Kasumi-1 (cell line): ENCODE results near the gene EPHA6.

ENCODE experiments used
- DNase-seq, 2 experiments: peaks; one replicate each; lab custom pipeline; 2025; lab: John Stamatoyannopoulos, UW

The EPHA6 gene

GRCh38 chr3:97705764-97706163 is 891.4 kb downstream of the EPHA6 start:
- DNase-seq: no peak

DNA sequence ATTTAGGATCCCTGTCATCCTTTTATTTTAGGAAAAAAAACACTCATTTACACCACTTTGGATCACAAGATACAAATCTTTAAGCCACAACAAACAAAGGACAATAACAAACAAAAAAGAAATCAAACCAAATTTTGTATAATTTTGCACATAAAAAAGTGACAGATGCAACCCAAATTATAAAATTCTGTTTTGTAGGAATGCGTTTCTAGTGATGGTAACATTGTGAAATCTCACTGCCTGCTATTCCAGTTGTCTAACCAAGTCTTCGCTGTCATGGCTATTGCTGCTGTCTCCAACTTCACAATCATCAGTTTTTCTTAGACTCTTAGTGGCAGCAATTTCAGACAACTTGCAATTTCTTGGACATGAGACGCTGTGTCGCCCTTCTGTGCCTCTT is 891.8 kb downstream of the EPHA6 start:
- DNase-seq: no peak

DNA sequence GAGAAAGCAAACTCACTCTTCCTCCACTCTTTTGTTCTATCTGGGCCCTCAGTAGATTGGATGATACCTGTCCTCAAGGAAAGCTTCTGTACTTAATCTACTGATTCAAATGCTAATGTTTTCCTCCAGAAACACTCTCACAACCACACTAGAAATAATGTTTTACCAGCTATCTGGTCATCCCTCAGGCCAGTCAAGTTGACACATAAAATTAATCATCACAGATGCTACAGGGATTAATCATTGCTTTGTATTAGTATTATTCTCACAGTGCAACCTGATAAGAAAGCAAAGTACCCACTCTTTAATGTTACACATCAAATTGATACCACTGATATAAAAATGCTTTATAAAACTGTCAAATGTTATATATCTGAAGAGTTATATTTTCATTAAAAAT is 897.3 kb downstream of the EPHA6 start:
- DNase-seq: no peak

GRCh38 chr3:97712919-97713318 is 898.5 kb downstream of the EPHA6 start:
- DNase-seq: no peak

DNA sequence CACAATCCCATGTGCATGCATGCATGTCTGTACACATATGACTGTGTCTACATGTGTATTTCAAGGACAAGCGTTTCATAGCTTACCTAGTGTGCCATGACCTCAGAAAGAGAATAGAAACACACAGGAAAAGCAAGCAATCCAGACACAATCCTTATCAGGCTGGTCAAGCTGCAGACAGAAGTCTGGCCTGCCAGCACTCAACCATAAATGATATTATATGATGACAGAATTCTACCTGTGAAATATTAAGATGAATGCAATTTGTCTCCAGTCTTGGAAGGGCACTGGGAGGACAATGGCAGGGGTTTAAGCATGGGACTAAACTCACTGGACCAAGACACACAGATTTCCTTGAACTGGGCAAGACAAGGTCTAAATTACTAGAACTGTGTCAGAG is 899.2 kb downstream of the EPHA6 start:
- no peak for DNase-seq

- DNase-seq: peak; percentile 83
Observed at GRCh38 chr3:97719156-97719821, 904.9 kb downstream of the EPHA6 start.

DNA sequence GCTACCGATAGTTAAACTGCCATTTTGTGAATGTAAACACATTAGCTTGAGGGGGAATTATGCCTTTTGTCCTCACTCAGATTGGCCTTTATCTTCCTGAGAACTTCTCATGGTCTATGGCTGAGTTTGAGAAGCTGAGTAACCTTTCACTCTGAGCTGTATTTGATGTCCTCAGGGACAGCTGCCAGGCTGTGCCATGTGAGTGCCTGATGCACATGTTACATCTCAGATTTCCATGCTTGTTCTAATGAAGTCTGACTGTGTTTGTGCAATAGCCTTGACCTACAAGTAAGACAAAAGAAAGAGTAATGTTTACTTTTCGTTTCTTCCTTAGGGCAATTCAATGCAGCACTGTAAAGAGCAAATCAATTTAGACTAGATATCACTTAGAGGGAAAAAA is 906.0 kb downstream of the EPHA6 start:
- no peak for DNase-seq

DNA sequence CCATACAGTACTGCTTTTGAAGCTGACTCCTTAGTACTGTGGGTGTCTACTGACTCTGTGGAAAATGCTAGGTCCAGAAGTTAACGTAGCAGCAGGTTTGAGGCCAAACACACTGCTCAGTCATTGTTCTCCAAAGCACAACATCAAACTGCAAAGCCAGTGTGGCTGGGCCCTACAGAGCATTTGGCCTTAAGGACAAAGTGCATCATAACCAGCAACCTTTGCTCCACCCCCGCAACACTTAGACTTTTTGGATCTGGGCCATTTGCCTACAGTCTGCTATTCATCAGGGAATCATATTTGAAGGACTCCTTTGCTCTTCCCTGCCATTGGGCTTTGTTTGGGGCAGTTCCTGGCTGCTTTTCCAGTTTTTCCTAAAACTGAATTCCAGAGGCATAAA is 907.1 kb downstream of the EPHA6 start:
- DNase-seq: no peak

DNA sequence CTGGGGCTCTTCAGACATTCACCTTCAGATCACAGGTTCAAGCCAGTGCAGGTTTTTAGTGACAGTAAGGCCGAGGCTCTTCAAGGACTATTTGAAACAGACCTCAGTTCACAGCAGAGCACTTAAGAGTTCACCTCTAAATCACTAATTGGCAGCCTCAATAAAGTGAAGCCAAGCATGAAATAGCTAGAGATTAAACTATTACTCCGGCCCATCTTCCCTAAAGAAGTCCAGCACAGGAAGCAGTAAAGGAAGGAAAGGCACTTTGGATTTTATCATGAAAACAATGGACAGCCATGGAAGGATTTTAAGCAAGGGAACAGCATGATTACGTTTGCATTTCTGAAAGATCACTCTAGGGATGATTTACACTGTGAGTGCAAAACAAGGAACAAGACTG is 922.5 kb downstream of the EPHA6 start:
- no peak for DNase-seq

DNA sequence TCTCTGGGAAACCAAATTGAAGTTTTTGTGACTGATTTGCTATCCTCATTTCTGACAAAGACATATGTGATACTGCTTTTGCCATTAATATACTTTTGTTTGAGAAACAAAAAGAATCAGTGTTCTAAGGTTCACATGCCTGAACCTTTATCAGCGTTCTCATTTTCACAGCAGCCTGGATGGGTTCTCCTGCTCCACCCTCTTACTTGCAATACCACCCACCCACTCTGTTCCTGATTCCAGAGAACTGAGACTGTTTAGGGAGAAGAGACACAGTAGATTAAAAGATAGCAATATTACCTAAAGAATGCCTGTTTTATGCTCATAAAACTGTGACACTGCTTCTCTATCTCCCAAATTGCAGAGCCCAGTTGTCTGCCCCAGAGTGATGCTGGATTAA is 924.4 kb downstream of the EPHA6 start:
- no peak for DNase-seq

GRCh38 chr3:97742036-97742435 is 927.6 kb downstream of the EPHA6 start:
- no peak for DNase-seq

DNA sequence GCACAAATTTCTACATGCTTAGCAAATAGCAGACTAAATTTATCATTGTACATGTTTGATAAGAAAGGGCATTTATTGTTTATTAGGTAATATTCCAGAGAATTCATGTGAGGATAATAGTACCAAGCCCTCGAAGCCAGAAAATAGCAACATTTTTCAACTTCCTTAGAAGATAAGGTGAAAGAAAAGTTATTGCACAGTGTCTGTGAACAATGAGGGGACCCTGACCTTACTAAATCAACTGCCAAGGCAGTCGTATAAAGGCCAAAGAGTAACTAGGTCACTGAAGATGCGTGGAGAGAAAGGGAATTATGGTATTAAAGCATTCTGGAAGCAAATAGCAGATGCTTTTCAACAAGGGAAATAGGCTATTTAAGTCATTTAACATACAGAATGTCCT is 929.9 kb downstream of the EPHA6 start:
- DNase-seq: no peak

DNA sequence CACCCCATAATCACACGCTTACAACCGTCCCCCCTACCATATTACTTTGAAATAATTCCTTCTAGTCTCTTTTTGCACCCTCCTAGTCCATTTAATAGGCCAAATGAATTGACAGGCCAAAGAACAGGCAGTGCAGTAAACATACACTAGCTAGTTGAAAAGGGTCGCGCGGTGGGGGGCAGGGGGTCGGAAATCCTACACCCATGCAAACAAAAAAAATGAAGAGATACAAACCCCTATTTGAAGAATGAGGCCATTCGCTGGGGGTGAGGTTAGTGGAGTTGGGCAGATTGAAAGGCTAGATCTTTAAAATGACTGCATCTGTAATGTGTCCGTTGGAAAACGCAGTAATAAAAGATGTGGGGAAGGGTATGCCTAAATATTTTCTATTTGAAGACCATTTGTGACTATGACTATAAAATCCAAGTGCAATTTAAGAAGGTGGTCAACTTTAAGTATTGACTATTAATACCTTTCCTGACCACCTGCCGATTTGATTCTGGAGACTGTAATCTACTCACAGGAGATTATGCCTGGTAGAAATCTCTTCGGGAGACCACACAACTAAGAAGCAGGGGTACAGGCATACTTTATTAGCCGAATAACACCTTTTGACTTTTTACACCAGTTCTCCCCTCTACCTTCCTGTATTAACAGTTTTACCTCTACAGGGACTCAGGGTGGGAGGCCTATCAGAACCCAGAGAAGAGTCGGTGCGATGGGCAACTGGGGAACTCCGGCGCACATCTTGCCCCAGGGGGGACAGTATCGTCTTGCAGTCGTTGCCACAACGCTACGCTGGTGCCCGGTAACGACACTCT is 949.4 kb downstream of the EPHA6 start:
- peak in 1 of 2 experiments; percentile 52 for DNase-seq

DNA sequence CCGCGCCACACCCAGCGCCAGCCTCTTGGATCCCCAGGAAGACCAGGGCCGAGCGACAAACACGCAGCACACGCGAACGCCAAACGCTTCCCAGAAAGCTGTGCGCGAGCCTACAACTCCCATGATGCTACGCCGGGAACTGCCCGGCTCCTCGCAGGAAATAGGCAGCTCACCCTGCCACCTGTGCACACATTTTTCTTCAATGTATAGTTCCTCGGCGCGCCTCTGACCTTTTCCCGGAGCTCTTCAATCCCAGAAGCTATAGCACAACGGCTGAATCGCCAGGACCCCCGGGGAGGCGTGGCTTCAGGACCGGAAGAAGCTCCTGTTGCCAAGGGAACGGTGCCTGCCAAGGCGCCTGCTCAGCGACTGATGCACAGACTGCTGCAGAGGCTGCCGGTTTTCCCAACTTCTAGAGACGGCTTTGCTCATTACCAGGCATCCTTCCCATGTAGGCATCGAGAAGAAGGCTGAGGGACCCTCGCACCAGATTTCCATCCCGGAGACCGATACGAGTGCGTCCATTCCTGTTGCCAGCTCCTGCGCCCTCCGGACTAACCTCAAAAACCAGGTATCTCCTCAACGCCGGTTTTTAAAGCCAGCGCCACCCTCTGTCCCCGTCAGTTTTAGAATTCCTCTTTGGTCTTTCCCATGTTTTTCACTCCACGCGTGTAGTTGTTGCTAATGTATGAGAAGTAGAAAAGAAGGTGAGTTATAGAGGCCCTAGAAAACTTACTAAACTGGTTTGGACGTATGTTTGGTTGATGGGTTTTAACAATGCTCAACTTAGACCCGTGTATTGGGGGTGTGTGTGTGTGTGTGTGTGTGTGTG is 950.2 kb downstream of the EPHA6 start, which contains the start of gene ARL6:
TSS of gene ARL6 (plus strand) at position 352 of the 832 bp plus-strand sequence. CDS start 3,350 bp downstream, outside the sequence.
- DNase-seq: peak; percentile 83 to 89

DNA sequence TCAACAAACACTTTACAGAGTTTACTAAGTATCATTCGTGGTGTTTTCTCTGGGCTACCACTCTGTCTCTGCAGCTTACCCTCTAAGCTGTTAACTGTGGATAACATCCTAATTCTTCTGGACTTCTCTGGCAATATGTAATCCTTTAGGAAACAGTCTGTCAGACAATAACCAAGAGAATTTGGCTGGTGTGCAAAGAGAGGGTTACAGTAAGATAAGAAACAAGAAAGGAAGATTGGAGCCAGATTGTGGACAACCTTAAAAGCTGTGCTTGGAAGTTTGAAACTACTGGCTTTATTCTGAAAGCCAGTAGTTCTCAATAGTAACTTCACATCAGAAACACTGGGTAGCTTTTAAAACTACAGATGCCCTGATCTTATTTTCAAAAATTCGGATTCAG is 950.9 kb downstream of the EPHA6 start:
- no peak for DNase-seq

GRCh38 chr3:97772926-97773325 is 958.5 kb downstream of the EPHA6 start:
- no peak for DNase-seq

DNA sequence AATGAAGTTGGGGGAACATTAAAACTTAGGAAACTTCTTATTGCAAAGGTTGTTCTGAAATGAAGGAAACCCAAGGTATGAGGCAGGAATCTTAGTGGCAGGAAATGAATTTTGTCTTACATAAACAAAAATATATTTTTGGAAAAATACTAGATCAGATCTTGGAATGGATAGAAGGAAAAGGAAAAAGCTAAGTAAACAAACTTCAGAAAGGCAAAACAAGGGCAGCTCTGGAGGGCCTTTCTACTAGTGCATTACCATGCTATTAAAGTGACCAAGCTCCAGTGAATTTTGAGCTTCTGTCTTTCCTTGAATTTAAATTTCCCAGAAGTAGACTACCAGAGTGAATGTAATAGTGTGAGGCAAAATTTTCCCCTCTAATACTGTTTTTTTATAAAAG is 963.8 kb downstream of the EPHA6 start:
- no peak for DNase-seq

DNA sequence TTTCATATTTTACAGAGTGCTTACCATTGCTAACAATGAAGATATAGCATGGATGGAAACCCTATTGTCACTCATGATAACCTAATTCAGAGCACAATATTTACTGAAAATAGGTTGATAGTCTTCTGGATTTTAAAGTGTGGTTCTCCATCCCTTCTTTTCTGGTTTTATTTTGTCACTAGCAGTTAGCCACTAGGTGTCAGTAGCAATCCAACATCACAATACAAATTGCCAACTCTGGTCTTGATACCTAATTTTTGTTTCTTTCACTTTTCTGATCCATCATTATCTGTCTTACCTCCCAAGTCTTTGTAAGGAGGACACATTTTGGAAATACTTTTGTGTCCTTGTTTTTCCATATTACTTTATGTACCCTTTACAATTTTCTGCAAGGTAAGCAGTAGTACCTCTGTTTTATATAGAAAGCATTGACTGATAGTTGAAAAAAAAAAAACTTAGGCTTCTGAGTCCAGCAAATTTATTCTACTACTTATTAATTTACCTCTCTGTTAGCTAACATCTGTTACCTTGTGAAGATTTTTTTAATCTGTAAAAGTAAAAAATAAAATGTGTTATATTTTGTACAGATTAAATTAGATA is 979.1 kb downstream of the EPHA6 start:
- peak; percentile 51 to 76 for DNase-seq

GRCh38 chr3:97795951-97796350 is 981.6 kb downstream of the EPHA6 start:
- no peak for DNase-seq
